GM19467 (cell line): ENCODE measurements around the gene MASP1.

ENCODE experiments used
- ATAC-seq: cut with Tn5 transposase; IDR thresholded peaks from one replicate; pipeline ENCODE4 v1.9.1; 2021; ENCODE audit warnings: mild to moderate bottlenecking, moderate library complexity; ENCODE audit not compliant: unreplicated experiment

Gene MASP1

DNA sequence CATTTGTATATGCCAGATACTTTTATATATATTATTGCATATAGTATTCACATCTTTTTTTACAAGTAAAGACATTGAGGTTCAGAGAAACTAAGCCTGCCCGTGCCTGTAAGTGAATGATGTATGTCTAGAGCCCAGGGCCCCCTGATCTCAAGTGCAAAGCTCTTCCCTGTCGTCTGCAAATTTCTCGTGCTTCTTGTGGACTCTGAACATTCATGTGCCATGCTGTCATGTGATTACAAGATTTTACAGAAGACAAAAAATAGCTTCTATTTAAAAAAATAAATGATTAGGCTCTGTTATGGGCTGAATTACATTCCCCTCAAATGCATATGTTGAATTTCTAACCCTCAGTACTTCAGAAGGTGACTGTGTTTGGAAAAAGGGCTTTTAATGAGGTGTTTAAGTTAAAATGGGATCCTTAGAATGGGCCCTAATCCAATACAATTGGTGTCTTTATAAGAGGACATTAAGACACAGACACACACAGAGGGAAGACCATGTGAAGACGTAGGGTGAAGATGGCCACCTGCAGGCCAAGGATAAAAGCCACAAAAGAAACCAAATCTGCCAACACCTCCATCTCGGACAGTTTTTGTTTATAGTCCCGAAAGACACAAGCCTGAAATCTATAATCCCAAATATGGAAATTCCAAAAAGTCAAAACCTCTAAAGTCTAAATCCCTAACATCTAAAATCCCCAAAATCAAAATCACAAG lies 3.9 kb upstream of the MASP1 start:
- ATAC-seq = no peak

DNA sequence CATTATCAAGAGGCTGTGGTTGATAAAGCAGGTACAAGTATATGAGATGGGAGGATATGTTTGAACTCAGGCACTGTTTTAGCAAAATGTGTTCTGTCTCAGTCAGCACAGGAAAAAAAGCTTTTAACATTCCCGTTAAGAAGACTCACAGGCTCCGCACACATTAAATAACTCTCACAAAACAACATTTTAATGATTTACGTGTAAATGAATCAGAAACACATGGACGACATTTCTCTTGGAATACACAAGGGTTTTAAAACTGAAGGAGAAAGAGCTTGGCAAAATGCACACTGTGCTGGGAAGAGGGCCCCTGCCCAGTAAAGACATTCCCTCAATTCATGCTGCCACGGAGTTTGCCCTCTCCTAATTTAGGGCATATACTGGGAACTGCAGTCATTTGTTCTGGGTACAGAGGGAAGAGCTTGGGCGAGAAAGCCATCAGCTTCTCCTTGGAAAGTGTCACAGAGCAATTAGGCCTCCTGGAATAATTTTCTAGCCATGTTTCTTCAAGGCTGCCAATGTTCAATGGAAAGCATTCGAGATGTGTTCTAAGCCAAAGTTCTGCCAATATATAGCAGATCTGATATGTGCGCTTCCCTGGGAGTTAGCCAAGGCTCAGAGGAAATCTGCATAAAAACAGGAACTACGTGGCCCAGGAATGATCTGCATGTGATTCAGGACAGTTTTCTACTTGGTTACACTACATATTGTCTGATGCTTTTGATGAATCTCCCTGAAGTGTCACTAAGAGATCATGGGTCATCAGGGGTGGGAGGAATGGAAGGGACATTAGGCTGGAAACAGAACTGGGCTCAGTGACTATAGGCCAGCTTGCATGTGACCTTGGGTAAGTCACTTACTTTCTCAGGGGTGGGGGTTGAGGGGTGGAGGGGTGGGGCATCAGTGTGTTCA lies 2.2 kb upstream of the MASP1 start:
- no peak for ATAC-seq

DNA sequence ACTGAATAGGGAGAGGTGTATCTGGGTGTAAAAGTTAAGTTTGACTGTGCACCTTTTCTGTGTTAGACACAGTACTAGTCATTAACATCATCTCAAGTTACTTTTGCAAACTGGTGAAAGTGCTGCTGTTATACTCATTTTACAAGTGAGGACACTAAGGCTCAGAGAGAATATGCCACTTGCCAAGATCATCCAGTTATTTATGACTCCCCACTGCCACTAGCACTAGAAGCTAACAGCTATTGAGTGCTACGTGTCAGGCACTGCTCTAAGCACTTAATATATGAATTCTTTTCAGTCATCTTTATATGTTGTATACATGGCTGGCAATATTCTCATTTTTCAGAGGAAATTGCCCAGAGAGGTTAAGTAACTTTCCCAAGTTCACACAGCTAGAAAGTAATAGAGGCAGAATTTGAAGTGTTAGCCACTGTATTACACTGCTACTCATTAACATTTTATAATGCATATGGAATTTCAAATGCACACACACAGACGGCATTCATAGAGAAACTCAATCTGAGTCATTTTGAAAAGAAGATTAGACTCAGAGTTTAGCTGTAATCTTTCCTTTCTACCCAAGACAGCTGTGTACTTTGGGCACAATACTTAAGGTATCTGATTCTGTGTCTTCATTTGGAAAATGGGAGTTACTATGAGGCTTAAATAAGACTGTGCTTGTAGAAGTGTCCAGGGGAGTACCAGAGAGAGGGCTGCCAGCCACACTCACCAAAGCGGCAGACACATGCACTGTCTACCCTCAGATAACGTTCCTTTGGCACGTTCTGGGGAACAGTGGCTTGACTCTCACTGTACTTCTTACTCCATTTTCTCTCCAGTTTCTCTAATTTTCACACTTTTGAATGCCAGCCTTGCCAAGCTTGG lies 1.3 kb upstream of the MASP1 start:
- ATAC-seq = no peak

DNA sequence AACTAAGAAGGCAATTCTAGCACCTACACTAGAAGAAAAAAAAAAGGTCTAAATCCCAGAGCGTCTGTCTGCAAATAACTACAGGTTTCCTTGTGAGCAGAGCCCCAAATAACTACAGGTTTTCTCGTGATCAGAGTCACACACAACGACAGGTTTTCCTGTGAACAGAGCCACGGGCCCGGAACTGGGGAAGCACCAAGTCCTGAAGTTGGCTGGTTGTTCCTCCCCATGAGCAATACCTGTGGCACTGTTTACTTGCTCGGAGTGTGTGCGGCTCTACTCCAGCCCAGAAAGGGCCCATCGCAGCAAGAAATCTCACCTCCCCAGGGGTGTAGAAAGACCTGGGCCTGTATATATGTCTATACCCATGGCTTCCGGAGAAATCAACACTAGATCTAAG lies 644 bp upstream of the MASP1 start:
- ATAC-seq = no peak

DNA sequence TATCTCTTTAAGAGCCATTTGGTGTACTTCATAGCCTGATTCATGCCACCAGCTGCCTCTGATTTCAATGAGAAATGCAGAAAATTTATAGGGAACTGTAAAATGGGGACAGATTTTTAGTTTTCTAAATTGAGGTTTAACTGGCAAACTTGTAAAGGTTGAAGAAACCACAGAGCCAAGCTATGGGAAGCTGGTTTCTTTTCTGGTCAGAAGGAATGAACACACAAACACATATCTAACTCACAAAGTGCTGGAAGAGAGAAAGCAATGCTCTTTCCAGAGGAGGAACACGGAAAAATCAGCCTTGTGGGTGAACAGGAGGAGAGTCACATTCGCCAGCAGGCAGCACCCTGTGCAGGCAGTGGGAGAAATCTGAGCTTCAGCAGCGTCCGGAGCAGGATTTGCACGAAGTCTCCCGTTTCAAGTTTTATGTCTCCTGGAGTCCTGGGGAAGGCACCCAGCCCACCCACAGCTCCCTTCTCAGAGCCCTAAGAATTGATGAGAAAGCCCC lies 481 bp downstream of the MASP1 start:
- no peak for ATAC-seq

DNA sequence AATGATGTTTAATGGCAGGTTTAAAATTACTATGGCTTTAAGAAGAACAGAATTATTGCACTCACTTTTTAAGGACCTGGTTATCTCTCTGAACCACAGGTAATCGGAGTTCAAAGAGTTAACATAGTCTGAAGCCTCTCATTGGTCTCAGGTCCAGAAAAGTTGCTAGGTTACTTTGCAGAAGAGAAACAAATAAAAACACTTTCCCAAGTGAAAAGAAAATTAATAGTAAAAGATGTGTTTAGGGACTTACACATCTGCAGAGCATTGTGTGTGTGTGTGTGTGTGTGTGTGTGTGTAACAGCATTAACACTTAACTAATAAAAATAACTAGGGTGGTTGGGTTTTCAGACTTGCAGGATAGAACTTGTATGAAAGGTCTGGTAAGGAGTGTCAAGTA lies 1.0 kb downstream of the MASP1 start:
- ATAC-seq = no peak

DNA sequence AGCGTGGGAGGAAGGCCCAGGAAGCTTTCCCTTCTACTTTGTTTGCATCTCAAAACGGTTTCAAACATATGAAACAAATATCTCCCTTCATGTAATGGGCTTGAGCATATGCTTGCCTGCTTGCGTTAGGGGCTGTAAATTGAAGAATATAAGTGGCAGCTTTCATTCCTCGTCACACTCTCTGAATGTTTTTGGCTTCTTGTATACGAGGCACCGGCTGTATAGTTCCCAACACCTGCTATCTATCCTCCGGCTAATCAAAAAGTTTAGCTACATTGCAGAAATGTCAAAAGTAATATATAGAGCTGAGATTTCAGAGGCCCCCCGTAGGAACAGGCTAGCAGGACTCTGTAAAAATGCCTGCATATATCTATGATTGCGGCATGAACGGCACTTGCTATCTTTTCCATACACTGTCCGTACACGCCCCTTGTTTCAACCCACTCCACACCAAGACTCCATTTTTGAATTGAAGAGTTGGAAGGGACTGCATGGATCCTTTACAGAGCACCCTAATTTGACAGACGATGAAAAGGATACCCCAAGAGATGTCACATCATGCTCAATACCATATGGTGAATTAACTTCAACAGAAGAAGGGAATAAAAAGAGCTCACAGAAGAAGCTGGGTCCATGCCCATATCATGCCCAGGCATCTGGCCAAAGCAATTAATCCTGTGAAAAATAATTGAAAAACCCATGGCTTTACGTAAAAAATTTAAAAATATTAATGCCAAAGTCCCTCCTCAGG lies 2.5 kb downstream of the MASP1 start:
- no peak for ATAC-seq

DNA sequence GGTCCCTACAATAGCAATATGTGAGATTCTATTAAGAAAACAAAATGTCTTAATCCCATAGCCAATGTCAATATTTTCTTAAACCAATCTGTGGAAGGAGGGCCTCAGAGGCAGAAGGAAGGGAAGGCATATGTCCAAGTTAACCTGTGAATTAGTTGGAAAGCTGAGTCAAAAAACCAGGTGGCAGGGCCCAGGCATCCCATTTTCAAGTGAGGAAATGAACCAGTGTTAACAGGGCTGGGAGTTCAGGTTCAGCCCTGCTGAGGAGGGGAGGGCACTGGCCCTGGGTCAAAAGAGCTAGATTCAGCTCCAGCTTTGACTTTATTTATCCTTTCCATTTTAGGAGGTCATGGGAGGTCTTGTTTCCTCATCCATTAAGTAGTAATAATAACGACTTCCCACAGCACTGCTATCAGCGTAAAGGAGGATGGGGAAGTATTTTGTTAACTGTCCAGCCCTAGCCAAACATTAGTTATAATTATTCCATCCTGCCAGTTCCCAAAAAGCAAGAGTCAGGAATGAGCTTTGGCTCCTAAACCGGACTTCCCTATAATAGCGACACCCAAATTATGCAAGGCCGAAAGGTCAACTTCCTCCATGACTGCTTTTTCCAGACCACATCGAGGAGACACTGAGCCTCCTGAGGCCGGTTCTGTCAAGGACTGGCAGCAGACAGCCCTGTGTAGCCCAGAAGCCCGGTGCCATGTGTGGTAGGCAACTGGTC lies 3.2 kb downstream of the MASP1 start:
- no peak for ATAC-seq

DNA sequence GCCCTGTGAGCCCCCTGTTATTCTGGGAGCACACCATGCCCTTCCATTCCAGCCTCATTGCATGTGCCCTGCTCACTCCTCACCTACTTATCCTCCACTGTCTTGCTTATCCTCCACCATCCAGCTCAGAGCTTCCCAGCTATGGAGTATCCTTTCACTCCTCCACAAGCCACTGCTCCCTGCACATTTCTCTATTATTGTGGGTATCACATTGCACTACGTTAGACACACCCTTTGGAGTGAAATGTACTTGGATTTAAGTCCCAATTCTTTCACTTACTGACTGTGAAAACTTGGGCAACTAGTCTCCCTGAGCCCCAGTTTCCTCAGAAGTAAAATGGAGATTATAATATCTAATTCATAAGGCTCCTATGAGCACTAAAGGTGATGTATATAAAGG lies 4.3 kb downstream of the MASP1 start:
- no peak for ATAC-seq

DNA sequence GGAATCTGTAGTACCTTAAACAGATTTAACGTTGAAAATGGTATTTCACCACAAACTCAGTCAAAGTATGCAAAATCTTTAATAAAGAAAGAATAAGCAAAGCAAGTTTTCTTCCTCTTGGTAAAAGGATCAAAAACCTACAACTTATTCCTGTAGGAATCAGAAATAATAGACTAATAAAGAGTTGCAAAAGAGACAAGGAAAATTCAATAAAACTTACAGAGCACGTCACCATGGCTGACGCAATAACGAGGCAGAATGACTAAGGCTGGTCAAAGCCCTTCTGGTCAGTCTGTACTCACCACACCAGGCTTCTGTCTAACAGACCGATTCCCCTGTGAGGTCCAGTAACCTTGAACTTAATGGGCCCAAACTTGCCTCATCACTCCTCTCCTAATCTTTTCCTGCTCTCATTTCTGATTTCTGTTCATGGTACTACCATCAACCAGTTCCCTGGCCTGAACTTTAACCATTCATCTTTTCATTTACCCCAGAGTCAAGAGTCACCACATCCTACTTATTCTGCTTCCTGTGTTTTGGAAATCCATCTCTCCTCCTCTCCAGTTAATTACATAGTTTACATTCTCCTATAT lies 5.0 kb downstream of the MASP1 start:
- no peak for ATAC-seq

DNA sequence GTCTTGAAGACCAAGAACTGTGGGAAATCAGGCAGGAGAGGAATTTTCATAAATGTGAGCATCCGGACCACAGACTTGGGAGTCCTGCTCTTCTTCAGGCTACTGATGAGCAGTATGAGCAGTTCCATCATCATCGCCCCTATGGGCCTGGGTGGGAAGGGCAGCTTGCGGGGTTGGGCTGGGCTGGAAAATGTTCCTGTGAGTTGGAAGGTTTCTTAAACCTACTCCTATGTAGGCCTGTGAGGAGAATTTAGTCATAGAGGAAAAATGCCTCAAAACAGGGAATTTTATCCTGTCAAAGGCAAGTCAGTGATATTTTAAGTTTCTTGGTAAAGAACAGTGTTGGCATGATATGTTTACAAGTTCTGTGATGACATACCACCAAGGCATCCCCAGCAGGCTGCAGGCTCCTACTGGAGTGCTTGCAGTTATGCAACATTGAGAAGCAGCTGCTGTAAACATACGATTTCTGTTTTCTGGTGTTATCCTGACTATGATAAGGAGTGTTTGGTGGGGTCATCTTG lies 10.3 kb downstream of the MASP1 start:
- no peak for ATAC-seq

DNA sequence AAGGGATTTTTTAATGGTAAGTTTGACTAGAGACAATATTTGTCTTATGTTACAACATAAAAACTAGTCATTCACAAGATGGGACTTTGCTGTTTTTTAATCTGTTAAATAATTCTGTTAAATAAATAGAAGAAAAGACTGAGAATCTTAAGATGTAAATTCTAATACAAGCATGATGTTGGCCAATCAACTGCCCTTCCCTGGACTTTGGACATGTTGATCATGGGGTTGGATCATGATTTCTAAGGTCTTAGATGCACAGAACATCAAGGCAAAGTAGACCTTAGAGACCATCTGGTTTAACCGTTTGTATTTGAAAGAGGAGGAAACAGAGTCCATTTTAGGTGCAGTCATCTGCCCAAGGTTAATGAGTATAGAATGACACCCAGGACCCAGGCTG lies 10.9 kb downstream of the MASP1 start:
- ATAC-seq = no peak

DNA sequence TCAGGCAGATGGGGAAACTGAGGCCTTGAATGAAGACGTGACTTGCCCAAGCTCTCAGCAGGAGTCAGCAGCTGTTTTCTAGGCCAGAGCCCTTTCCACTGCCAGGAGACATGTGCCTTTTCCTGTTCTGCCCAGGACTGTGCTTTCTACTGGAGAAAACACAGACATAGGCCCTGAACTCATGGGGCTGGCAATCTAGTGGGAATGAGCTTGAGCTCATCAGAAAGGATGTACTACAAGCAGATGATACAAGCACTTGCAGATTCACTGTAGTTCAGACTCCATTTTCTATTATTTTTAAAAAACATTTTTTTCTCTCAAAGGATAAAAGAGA lies 14.4 kb downstream of the MASP1 start:
- no peak for ATAC-seq

DNA sequence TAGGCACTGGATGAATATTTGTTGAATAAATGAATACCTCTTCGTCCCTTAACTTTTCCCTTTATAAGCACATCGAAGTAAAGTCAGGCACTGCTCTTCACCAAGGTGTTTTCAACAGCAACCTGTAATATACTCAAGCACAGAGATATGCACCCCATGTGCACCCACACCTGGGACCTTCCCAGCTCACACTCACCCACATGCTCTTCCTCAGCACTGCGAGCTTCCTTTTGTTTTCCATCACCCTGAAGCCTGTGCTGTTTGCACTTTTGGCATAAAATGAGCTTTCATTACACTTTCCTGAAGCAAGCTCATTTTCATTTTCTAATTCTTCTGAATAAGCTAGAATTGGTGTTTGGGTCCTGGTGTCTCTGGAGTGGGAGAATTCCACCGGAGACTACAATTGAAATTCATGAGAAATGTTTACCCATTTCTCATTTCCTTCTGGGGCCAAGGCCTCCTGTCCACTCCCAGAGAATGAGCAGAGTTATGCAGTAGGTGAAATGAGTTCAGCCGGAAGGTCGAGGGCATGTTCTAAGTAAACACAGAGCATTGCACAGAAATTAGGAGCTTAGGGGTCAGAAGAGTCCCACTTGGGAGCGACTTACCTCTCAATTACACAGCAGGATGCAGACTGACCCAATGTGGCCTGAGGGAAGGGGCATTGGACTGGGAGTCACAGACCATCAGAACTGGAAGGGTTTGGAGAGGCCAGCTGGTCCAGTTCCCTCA lies 15.0 kb downstream of the MASP1 start:
- no peak for ATAC-seq

DNA sequence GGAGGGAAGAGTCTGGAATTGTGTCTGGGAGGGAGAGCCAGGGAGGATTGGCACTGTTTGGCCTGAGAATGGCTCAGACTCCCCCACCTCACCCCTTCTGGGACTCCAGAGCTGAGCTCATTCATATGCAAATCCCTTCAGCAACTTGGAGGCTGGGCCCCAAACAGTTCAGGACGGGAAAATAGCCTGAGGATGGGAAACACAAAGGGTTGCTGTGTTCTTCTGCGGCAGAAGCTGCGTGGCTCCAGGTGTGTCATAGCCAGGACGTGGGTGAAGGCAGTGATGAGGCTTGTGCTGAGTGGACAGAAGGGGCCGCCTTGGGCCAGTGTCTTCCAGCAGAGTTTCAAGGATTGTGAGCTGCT lies 16.6 kb downstream of the MASP1 start:
- no peak for ATAC-seq

DNA sequence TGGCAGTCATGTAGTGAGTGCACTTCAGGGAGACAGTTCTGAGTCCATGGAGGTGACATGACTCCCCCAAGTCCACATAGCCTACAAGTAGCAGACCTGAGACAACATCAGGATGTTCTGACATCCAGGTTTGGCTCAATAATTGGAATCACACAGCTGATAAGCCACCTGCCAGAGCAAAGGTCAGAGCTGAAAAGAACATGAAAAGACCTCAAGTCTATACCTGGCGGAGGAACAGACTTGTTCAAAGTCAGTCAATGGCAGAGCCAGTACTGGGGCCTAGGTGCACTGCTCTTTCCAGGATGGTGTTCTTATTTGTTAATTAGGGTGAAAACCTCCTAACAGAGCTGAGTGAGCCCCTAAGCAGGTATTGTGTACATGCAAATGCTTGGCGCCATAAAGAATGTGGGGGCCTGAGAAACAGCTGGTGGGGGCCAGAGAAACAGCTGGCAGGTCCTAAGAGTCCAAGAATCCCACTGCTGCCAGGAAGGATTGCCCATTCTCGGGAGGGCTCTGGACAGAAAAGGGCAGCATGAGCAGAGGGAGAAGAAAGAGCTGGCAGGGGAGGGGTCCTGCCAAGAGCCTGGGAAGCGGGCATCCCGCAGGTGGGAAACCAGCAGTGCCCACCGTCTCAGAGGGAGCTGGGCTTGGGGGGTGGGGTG lies 17.1 kb downstream of the MASP1 start:
- ATAC-seq = no peak

DNA sequence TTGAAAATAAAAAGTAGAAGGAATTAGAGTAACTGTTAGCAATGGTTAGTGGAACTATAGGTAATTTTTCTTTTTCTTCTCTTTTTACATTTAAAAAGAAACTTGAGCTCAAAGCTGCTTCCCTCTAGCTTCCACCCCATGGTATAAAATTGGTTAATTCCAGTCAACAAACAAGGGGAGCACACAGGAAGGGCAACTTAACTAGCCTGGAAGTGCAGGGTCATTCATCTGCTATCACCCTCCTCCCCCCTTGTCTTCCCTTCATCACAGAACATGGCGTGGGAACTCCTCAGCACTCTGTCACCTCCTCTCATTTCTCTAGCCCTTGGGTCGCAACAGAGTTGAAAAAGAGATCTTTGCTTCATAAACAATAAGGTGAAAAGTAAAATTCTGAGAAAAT lies 20.0 kb downstream of the MASP1 start:
- no peak for ATAC-seq

DNA sequence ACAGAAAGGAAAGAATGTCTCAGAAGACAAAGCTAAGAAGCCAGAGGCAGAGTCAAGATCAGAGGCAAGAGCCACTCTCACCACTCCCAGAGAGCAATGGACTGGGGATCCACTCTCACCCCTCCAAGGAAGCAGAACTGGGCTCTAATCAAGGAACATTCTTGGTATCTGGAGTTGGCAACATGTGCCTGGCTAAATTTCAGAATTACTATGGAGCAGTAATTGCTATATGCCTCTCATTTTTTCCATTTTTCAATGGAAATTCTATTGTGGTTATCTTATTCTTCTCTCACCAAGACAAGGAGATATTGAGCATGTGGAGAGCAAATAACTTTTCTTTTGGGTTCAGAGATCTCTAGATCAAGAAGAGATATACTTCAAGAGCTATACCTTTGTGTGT lies 22.1 kb downstream of the MASP1 start:
- no peak for ATAC-seq
